Uterus (tissue), 2 donors: ENCODE data around the gene TAMM41.

ENCODE experiments used
- CTCF ChIP-seq, 4 experiments: fragments of 200-600 bp in 2 of 4; fragments of 450-650 bp in 2 of 4; sonication (generic) in 2 of 4; IDR thresholded peaks; one replicate each; pipeline ENCODE4 v1.5.1; 2016 to 2019; ENCODE audit warnings: antibody characterized with exemption in 4 of 4, mild to moderate bottlenecking in 2 of 4, moderate library complexity in 1 of 4
- POLR2A ChIP-seq, 2 donors: fragments of 450-650 bp; IDR thresholded peaks; one replicate each; pipeline ENCODE4 v1.6.1; 2016; ENCODE audit warnings: antibody characterized with exemption in 2 of 2, mild to moderate bottlenecking in 1 of 2, moderate library complexity in 1 of 2

GRCh38 chr3:11829416-11829815 is 17.3 kb downstream of the TAMM41 start:
- TF ChIP-seq CTCF (IDR thresholded peaks at IDR 0.05), result no peak
- no peak for TF ChIP-seq POLR2A (IDR thresholded peaks at IDR 0.05)
